ENCODE measurements around the gene JTB. TPM values are rescaled to one million over a fixed set of nuclear protein-coding genes. Genes with fewer than 3 reads are reported as not detected.
"Not testable (repeated sequence)": the region's sequence is repeated elsewhere in the genome, so short reads cannot be mapped to it uniquely, and the experiment has no call there.

The JTB gene
- total RNA-seq, 2 donors from 2014 or later = 164 to 255 TPM

DNA sequence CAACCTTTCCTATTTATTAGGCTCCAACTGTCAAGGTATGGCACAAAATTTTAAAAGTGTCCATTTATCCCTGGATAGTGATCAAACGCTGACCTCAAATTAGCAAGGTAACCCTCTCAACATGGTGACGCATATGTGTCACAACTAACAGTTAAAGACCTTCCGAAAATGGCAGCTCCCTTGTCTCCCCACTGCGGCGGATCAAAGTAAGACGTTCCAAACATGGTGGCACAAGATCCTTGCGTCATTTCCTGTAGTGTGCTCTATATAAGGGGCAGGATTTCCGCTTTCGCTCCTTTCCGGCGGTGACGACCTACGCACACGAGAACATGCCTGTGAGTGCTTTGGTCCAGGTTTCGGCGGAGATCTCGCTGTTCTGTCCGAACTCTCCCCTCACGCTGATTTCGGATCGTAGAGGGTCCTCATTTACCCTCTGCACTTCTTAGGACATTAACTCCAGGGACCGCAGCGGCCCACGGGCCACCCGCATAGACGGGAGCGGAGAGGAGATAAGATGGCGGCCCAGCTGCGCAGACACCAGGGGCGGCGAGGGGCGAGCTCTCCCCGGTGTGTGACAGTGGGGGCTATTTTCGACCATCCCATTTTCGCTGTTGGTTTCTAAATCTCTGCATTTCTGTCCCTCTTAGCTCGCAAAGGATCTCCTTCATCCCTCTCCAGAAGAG, 13.1 kb upstream of the JTB start, which contains the start of gene RPS27:
TSS of gene RPS27 (plus strand) at position 295 of the 683 bp plus-strand sequence. CDS start at position 330, 35 bp downstream.
- Mint-ChIP-seq H3K4me3 (peak within 1 kb of the TSS; percentile 95), H3K27me3 (peaks cover 3 to 5% of the 10 kb centered on the region in 2 donors), H3K36me3 (peaks cover 22% of the 10 kb centered on the region), H3K27ac (peak within 1 kb of the TSS; percentile 95 to 98), H3K4me1 (ENCODE audit: low read depth in 2 of 2) (peaks cover 43 to 48% of the 10 kb centered on the region in 2 donors), H3K9me3 (peaks cover 2% of the 10 kb centered on the region)
- ATAC-seq (peak; percentile 93 to 96), DNase-seq (ENCODE audit: low spot score) (peak; percentile 92)

DNA sequence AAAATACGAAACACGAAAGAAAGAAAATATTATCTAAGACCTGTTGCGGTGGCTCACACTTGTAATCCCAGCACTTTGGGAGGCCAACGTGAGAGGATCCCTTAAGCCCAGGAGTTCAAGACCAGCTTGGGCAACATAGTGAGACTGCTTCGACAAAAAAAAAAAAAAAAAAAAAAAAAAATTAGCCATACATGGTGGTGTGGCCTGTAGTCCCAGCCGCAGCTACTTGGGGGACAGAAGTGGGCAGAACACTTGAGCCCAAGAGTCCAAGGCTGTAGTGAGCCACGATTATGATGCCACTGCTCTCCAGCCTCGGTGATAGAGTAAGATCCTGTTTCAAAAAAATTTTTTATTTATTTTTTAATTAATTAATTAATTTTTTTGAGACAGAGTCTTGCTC, 10.1 kb upstream of the JTB start:
- Mint-ChIP-seq H3K4me3 (no peak overlapping the region), H3K27me3 (peaks cover 11 to 18% of the 10 kb centered on the region in 2 donors), H3K9me3 (peaks cover 2% of the 10 kb centered on the region), H3K4me1 (ENCODE audit: low read depth in 2 of 2) (peaks cover 40 to 54% of the 10 kb centered on the region in 2 donors), H3K36me3 (peaks cover 16% of the 10 kb centered on the region), H3K27ac (peak overlapping the region in 1 of 2 donors; percentile 65)
- ATAC-seq (no peak), DNase-seq (ENCODE audit: low spot score) (no peak)

DNA sequence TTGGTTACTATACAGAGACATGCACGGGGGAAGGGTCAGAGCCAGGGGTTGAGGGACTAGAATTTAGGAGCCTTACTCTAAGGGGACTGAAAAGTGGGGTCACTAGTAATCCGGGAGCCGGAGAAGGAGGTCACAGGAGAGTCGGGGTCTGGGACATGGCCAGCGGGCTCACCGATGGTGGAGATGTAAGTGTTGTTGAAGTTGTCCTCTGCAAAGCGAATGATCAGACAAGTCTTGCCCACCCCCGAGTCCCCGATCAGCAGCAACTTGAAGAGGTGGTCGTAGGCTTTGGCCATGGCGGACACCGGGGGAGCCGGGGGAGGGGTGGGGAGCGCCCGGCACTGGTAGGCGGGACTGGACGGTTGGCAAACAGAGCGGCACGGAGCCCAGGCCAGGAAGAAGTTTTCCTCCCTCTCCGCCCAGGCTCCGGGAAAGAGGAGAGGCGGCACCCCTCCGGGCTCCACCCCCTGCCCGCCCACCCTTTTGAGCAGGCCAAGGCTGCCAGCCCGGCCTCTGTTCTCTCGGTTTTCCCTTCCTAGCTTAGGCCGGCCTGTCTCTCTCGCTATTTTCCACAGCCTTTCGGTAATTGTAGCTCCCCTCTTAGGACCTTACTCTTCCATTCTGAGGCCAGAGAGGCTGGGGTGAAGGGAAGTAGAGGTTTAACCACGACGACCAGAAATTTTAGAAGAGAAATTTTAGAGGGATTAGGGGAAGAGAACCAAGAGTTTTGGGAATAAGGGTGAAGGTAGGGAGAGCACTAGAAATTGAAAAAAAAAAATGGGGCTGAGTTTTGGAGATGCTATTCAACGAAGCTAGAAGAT, 8.7 kb upstream of the JTB start, which contains the start of gene RAB13:
TSS of gene RAB13 (minus strand) at position 399 of the 821 bp plus-strand sequence. CDS start at position 296, 103 bp downstream.
- no peak for DNase-seq (ENCODE audit: low spot score)
- peak within 1 kb of the TSS; percentile 82 for H3K4me3 Mint-ChIP-seq
- H3K36me3 Mint-ChIP-seq = peaks cover 2% of the 10 kb centered on the region
- peaks cover 2% of the 10 kb centered on the region for H3K9me3 Mint-ChIP-seq
- peaks cover 11 to 18% of the 10 kb centered on the region in 2 donors for H3K27me3 Mint-ChIP-seq
- ATAC-seq = no peak
- H3K4me1 Mint-ChIP-seq (ENCODE audit: low read depth in 2 of 2) = peaks cover 28 to 41% of the 10 kb centered on the region in 2 donors
- peak within 1 kb of the TSS; percentile 61 to 65 for H3K27ac Mint-ChIP-seq

DNA sequence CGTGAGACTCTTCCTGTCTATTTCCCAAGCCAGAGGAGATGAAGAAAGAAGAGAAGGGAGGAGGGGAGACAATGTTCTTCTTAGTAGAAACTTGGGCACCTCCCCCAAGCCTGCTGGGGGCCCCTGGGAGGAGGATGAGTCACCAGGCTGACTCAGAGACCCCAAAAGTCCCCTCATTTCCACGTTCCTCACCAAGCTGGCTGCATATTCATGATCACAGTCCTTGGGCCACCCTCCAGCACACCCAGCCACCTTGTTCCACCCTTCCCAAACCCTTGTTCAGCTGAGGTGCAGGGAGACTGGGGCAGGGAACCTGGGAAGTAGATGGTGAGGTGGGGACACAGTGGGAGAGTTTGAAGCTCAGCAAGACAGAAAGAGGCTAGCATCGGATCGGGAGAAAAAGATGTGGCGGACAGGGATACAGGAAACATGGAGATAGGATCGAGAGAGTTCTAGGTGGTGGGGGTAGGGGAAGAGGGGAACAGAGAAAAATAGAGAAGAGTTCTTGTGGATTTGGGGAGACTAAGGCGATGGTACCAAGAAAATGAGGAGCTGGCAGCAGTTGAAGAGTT, 8.0 kb upstream of the JTB start:
- Mint-ChIP-seq H3K4me1 (ENCODE audit: low read depth in 2 of 2) (peaks cover 24 to 37% of the 10 kb centered on the region in 2 donors), H3K27ac (peak overlapping the region; percentile 61 to 65), H3K36me3 (no peaks in the 10 kb centered on the region), H3K9me3 (peaks cover 2% of the 10 kb centered on the region), H3K4me3 (peak overlapping the region; percentile 82), H3K27me3 (peaks cover 11 to 18% of the 10 kb centered on the region in 2 donors)
- DNase-seq (ENCODE audit: low spot score) (no peak), ATAC-seq (peak; percentile 60 to 69)

DNA sequence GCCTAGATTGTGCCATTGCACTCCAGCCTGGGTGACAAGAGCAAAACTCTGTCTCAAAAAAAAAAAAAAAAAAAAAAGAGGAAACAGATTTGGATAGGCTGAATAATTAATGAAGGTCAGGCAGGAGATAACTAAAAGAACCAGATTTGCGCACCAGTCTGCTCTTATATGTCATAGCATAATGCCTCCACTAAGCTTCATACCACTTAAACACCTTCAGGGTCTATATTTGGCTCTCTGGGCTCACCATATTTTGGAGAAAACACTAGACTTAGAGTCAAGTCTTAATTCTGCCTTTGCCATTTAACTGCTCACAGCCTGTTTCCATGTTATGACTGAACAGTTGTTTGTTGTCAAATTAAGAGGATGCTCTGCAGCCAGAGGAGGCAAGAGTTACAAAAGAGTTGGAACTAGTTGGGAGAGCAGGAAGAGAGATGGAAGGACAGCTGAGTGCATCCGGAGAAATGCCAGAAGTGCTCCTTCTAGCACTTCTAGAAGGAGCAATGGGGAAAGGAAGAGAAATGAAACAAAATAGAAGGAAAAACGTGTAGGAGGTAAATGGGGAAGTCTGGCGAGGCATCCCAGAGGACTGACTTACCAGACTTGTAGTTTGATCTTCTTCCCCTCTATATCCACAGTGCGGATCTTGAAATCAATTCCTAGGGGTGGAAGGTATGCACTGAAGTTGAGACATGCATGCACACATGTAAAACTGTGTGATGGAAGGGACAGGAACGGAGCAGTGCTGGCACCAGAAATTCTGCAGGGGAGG, 6.8 kb upstream of the JTB start:
- H3K36me3 Mint-ChIP-seq = no peaks in the 10 kb centered on the region
- peaks cover 18 to 29% of the 10 kb centered on the region in 2 donors for H3K4me1 Mint-ChIP-seq (ENCODE audit: low read depth in 2 of 2)
- peaks cover 11 to 18% of the 10 kb centered on the region in 2 donors for H3K27me3 Mint-ChIP-seq
- H3K9me3 Mint-ChIP-seq = no peaks in the 10 kb centered on the region
- H3K27ac Mint-ChIP-seq = peak overlapping the region in 1 of 2 donors; percentile 1
- H3K4me3 Mint-ChIP-seq = peak overlapping the region; percentile 18
- ATAC-seq (no peak), DNase-seq (ENCODE audit: low spot score) (peak; percentile 22)

DNA sequence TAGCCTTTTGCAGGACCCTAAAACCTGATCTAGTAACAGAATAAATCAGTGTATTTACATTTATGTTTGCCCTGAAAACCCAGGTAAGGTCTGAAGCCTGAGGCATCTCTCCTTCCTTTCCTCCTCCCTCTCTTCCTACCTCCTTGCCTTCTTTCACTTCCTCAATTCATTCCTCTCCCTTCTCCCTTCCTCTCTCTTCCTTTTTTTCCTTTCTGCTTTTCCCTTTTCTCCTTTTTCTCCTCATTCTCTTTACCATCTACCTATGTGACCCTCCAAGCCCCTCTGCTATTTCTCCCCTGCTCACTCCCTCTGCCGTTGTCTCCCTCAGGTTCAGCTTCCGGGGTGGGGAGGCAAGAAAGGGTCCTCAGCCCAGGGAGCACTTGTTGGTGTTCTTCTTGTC, 4.3 kb upstream of the JTB start:
- not testable (repeated sequence) for H3K9me3 Mint-ChIP-seq; H3K36me3 Mint-ChIP-seq; ATAC-seq; DNase-seq (ENCODE audit: low spot score); H3K27ac Mint-ChIP-seq; H3K4me3 Mint-ChIP-seq
- H3K27me3 Mint-ChIP-seq = peaks cover 11 to 18% of the 10 kb centered on the region in 2 donors
- H3K4me1 Mint-ChIP-seq (ENCODE audit: low read depth in 2 of 2) = peaks cover 27 to 38% of the 10 kb centered on the region in 2 donors

DNA sequence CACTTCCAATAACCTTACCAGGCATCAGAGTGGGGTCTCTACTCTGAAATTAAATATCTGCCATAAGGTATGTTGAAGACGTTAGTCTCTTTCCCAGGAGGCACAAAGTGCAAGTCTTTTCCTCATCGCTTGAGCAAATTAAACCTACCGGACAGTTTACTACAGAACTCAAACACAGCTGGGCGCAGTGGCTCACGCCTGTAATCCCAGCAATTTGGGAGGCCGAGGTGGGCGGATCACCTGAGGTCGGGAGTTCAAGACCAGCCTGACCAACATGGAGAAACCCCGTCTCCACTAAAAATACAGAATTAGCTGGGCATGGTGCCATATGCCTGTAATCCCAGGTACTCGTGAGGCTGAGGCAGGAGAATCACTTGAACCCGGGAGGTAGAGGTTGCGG, 1.6 kb upstream of the JTB start:
- Mint-ChIP-seq H3K4me3 (peak overlapping the region; percentile 99), H3K36me3 (peaks cover 11% of the 10 kb centered on the region), H3K27ac (peak overlapping the region; percentile 86 to 94), H3K4me1 (ENCODE audit: low read depth in 2 of 2) (peaks cover 21 to 30% of the 10 kb centered on the region in 2 donors)
- H3K27me3 Mint-ChIP-seq; H3K9me3 Mint-ChIP-seq; DNase-seq (ENCODE audit: low spot score); ATAC-seq: not testable (repeated sequence)

DNA sequence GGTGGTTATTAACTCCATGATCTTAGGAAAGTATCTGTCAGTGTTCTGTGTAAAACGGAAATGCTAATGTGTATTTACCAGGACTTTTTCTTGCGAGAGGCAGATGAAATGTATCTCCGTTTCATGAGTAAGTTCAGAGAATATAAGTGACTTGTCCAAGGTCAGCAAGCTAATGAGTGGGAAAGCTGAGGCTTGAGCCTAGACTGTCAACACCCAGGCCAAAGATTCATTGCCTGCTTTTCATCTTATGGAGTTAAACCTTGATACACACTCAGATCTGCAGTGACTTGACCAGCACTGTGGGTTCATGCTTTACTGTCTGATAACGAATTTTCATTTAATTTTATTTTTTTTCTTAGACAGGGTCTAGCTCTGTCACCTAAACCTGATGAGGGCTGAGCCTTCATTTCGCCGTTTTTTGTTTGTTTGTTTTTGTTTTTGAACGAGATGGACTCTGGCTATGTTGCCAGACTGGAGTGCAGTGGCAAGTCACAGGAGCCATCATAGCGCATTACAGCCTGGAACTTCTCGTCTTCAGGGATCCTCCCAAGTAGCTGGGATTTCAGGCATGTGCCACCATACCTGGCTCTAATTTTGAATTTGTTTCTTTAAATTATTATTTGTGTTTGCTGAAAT, 918 bp upstream of the JTB start:
- peak overlapping the region; percentile 86 to 94 for H3K27ac Mint-ChIP-seq
- H3K4me3 Mint-ChIP-seq = peak overlapping the region; percentile 99
- peaks cover 11% of the 10 kb centered on the region for H3K36me3 Mint-ChIP-seq
- DNase-seq (ENCODE audit: low spot score) (no peak), ATAC-seq (no peak)
- H3K9me3 Mint-ChIP-seq = no peaks in the 10 kb centered on the region
- no peaks in the 10 kb centered on the region for H3K27me3 Mint-ChIP-seq
- peaks cover 23 to 30% of the 10 kb centered on the region in 2 donors for H3K4me1 Mint-ChIP-seq (ENCODE audit: low read depth in 2 of 2)

DNA sequence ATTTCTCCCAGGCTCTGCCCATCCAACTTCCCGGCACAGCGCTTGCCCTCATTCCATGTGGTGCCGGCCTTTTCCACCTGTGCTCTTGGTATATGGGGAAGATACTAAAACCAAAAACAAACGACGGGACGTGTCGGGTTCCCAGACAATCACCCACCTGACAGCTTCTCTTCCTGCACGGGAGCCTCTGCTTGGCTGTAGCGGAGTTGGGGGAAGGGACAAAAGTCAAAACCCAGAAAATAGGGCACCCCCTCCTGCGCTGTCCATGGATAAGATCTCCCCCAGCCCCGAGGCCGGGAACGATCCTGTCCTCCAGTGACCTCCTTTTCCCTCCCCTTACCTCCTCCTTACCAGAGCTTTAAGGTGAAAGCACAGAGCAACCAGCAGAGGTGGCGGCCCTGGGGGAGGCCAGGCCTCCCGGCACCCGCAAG, 640 bp downstream of the JTB start:
- no peak for DNase-seq (ENCODE audit: low spot score)
- H3K36me3 Mint-ChIP-seq = peaks cover 11% of the 10 kb centered on the region

DNA sequence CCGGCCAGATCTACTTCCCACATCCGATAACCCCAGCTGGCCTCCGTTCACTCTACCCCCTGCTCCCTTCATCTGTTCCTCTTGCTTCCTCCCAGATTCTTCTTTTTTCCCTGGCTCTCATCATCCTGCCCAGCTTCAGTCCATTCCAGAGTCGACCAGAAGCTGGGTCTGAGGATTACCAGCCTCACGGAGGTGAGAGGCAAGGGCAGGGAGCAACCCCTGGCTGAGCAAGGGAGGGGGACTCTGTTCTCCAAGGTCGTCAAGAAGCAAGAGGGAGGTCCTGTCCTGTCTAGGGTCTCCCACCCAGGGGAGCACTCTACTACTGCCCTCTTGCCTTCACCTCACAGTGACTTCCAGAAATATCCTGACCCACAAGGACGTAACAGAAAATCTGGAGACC, 3.9 kb downstream of the JTB start:
- Mint-ChIP-seq H3K9me3 (no peaks in the 10 kb centered on the region), H3K4me3 (no peak overlapping the region), H3K27me3 (no peaks in the 10 kb centered on the region), H3K36me3 (peaks cover 11% of the 10 kb centered on the region), H3K4me1 (ENCODE audit: low read depth in 2 of 2) (peaks cover 38 to 42% of the 10 kb centered on the region in 2 donors), H3K27ac (peak overlapping the region in 1 of 2 donors; percentile 49)
- ATAC-seq (no peak), DNase-seq (ENCODE audit: low spot score) (no peak)

More for the DNA sequence above, 640 bp downstream of the JTB start:
- peaks cover 34 to 39% of the 10 kb centered on the region in 2 donors for H3K4me1 Mint-ChIP-seq (ENCODE audit: low read depth in 2 of 2)
- no peaks in the 10 kb centered on the region for H3K27me3 Mint-ChIP-seq
- H3K27ac Mint-ChIP-seq = peak overlapping the region; percentile 86 to 94
- no peaks in the 10 kb centered on the region for H3K9me3 Mint-ChIP-seq
- no peak for ATAC-seq
- H3K4me3 Mint-ChIP-seq = peak overlapping the region; percentile 99

DNA sequence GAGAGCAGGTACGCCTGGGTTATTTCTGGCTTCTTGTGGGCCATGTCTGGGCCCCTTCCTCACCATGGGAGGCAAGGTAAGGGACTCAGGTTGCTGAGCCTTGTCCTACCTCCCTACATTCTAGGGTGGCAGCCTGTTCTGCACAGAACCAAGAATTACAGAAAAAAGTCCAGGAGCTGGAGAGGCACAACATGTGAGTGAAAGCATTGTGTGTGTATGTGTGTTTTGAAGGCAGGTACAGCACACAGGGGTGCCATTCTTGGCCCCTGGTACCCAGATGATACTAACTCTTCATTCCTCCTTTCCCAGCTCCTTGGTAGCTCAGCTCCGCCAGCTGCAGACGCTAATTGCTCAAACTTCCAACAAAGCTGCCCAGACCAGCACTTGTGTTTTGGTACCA, 4.4 kb downstream of the JTB start:
- Mint-ChIP-seq H3K9me3 (no peaks in the 10 kb centered on the region), H3K36me3 (peaks cover 11% of the 10 kb centered on the region), H3K27ac (peak overlapping the region in 1 of 2 donors; percentile 49), H3K27me3 (no peaks in the 10 kb centered on the region), H3K4me3 (no peak overlapping the region), H3K4me1 (ENCODE audit: low read depth in 2 of 2) (peaks cover 37 to 42% of the 10 kb centered on the region in 2 donors)
- no peak for ATAC-seq
- DNase-seq (ENCODE audit: low spot score) = no peak

DNA sequence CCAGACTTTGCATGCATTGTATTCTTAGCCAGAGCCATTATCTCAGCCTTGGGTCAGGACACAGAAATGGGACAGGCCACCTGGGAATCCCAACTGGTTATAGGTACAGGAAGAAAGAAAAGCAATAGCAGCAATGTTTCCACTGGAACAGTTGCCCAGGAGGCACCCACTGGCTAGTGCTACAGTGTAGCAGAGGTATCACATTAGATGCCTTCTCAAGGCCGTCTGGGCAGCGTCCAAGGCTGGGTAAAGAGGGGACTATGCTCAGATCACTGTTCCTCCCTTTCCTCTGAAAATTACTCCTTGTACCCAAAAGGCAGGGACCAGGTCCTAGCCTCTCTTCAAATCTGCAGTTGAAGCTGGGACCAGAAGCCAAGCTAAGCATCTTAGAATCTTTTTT, 7.1 kb downstream of the JTB start:
- H3K9me3 Mint-ChIP-seq = no peaks in the 10 kb centered on the region
- DNase-seq (ENCODE audit: low spot score) = peak; percentile 46
- H3K4me1 Mint-ChIP-seq (ENCODE audit: low read depth in 2 of 2) = peaks cover 43 to 46% of the 10 kb centered on the region in 2 donors
- peaks cover 4% of the 10 kb centered on the region for H3K36me3 Mint-ChIP-seq
- H3K27ac Mint-ChIP-seq = no peak overlapping the region
- no peak overlapping the region for H3K4me3 Mint-ChIP-seq
- no peaks in the 10 kb centered on the region for H3K27me3 Mint-ChIP-seq
- no peak for ATAC-seq
